ENCODE data around the gene CUX1. TPM values are rescaled to one million over a fixed set of nuclear protein-coding genes. Genes with fewer than 3 reads are reported as not detected.

Gene CUX1
- total and polyA plus RNA-seq, 10 of the 15 experiments (the other 5 are each of a cell fraction or from before 2014, with no cell fraction given), result 6.1 to 48.6 (median 25.9) TPM

- TF ChIP-seq HSF1 (IDR thresholded peaks at IDR 0.05; ENCODE audit: low read depth, low read length), result no peak
- no peak for TF ChIP-seq BMI1 (IDR thresholded peaks at IDR 0.05; ENCODE audit: borderline replicate concordance)
- no peak for TF ChIP-seq POLR2AphosphoS5 (IDR thresholded peaks at IDR 0.05; ENCODE audit: low read length)
- TF ChIP-seq IKZF2 (IDR thresholded peaks at IDR 0.05), result peak; percentile 41 to 65; a peak in 2 of 4 replicates
- TF ChIP-seq E2F4 (IDR thresholded peaks at IDR 0.05; ENCODE audit: low read depth, low read length), result no peak
- TF ChIP-seq BACH1 (IDR thresholded peaks at IDR 0.05; ENCODE audit: borderline replicate concordance), result no peak
- peak; percentile 89; the same call in 1 of the 3 replicates for TF ChIP-seq POU2F2 (IDR thresholded peaks at IDR 0.05; ENCODE audit: borderline replicate concordance, low read depth, low read length)
- TF ChIP-seq ELK1 (IDR thresholded peaks at IDR 0.05; ENCODE audit: low read depth, low read length), result no peak
- no peak for TF ChIP-seq IRF4 (IDR thresholded peaks at IDR 0.05; ENCODE audit: low read depth, low read length)
- TF ChIP-seq SP1 (IDR thresholded peaks at IDR 0.05; ENCODE audit: low read depth, low read length), result no peak
- TF ChIP-seq NKRF (conservative IDR thresholded peaks at IDR 0.05), result no peak
- no peak for TF ChIP-seq PBX3 (IDR thresholded peaks at IDR 0.05; ENCODE audit: insufficient replicate concordance, low read depth, low read length)
- TF ChIP-seq CREM (IDR thresholded peaks at IDR 0.05; ENCODE audit: low read depth), result peak; percentile 11; the same call in 1 of the 2 replicates
- no peak for TF ChIP-seq ZBTB11 (CRISPR knock-in tag; IDR thresholded peaks at IDR 0.05)
- TF ChIP-seq CHD4 (IDR thresholded peaks at IDR 0.05), result no peak
- no peak for TF ChIP-seq POLR2A (IDR thresholded peaks at IDR 0.05; ENCODE audit: low read depth, low read length)
- peak in 1 of 2 experiments; percentile 8; a peak in 1 of 4 replicates for TF ChIP-seq BHLHE40 (IDR thresholded peaks at IDR 0.05; ENCODE audit: borderline replicate concordance in 1 of 2, low read depth in 2 of 2, low read length in 1 of 2)
- TF ChIP-seq MYC (IDR thresholded peaks at IDR 0.05; ENCODE audit: insufficient read depth, insufficient read length, insufficient replicate concordance, low read length, severe bottlenecking), result no peak
- no peak for TF ChIP-seq JUND (IDR thresholded peaks at IDR 0.05; ENCODE audit: low read depth, low read length)
- TF ChIP-seq RAD21 (IDR thresholded peaks at IDR 0.05; ENCODE audit: insufficient read depth, low read depth, low read length), result peak; percentile 58
Measured at GRCh38 chr7:102125127-102125596, 307.7 kb downstream of the CUX1 start (continued).
